K562 (cell line): Measurements from ENCODE around the gene DGAT2. TPM values are rescaled to one million over a fixed set of nuclear protein-coding genes. Genes with fewer than 3 reads are reported as not detected.
A peak's percentile ranks its signal among the peaks of the same experiment; 100 is the strongest.

Experiments
- ATAC-seq: fragments of 200-7000 bp; cut with Tn5 transposase; 3 replicates; pipeline ENCODE4 v1.9.1; 2020; ENCODE audit warnings: moderate library complexity
- BruUV-seq: library from RNA; stranded (reverse); fragments of 400-500 nt; replicated peaks from 2 replicates; lab custom pipeline; 2021; lab: Mats Ljungman, UMichigan
- CTCF ChIA-PET: fragments of 300-600 bp; formaldehyde crosslinking; extraction: SDS; loops from one replicate; lab custom pipeline; 2021; ENCODE audit warnings: low intra/inter-chr PET ratio; lab: Yijun Ruan, JAX
- POLR2A ChIA-PET: fragments of 300-600, 350-650 bp; sonication (Branson Sonifier 250); formaldehyde crosslinking; extraction: SDS; loops from one replicate; lab custom pipeline; 2021; ENCODE audit warnings: antibody characterized with exemption, inconsistent platforms; lab: Yijun Ruan, JAX
- DNase-seq, 4 experiments: peaks; one replicate each; pipeline versions ENCODE4 v3.0.0 to v3.0.0-alpha.2; 2011 to 2018; ENCODE audit warnings: low spot score in 3 of 4, mixed read lengths in 3 of 4; ENCODE audit errors: extremely low read depth in 1 of 4
- FAIRE-seq: peaks from 2 replicates; lab custom pipeline; 2011; peaks lifted over from hg19 to GRCh38; lab: Jason Lieb, UNC
- H2AFZ ChIP-seq: 2 replicates; pipeline ENCODE4 v1.6.0; 2011; ENCODE audit warnings: low read depth, low read length, control low read depth, inconsistent platforms
- H3K27ac ChIP-seq: fragments of 200-600 bp; 3 replicates; pipeline ENCODE4 v1.8.0; 2011; ENCODE audit warnings: low read depth, mild to moderate bottlenecking, control low read depth, inconsistent platforms, low read length, moderate library complexity, mixed read lengths; ENCODE audit errors: extremely low read depth
- H3K27me3 ChIP-seq, 2 experiments: fragments of 300-600 bp in 1 of 2; 2 replicates in 1 of 2; 3 replicates in 1 of 2; pipeline versions ENCODE4 v1.6.0 to v1.8.0; 2011; ENCODE audit warnings: inconsistent platforms in 2 of 2, low read length in 2 of 2, mild to moderate bottlenecking in 1 of 2, mixed read lengths in 1 of 2, moderate library complexity in 1 of 2; ENCODE audit not compliant: control insufficient read depth in 2 of 2, insufficient read depth in 2 of 2
- H3K36me3 ChIP-seq: fragments of 300-600 bp; 3 replicates; pipeline ENCODE4 v1.8.0; 2011; ENCODE audit warnings: mild to moderate bottlenecking, low read length, inconsistent platforms; ENCODE audit not compliant: control insufficient read depth, insufficient read depth
- H3K4me1 ChIP-seq, 2 experiments: fragments of 200-600 bp in 1 of 2; replicated peaks in 1 of 2; 2 replicates in 1 of 2; 3 replicates in 1 of 2; pipeline versions ENCODE4 v1.5.1 to v1.8.0; 2011; ENCODE audit warnings: inconsistent platforms in 2 of 2, low read length in 2 of 2, mild to moderate bottlenecking in 1 of 2, mixed read lengths in 1 of 2, moderate library complexity in 1 of 2; ENCODE audit not compliant: control insufficient read depth in 2 of 2, insufficient read depth in 2 of 2
- H3K4me2 ChIP-seq: 2 replicates; pipeline ENCODE4 v1.6.1; 2011; ENCODE audit warnings: low read length, control low read depth, inconsistent platforms, mixed read lengths; ENCODE audit not compliant: insufficient read depth
- H3K4me3 ChIP-seq: fragments of 200-600 bp; sonication (generic), shearing (Covaris generic); 2 replicates; pipeline ENCODE4 v1.5.1; 2016; ENCODE audit warnings: control low read depth, inconsistent platforms
- H3K79me2 ChIP-seq: fragments of 200-600 bp; 3 replicates; pipeline ENCODE4 v1.8.0; 2011; ENCODE audit warnings: low read length, inconsistent platforms; ENCODE audit not compliant: control insufficient read depth, insufficient read depth
- H3K9ac ChIP-seq, 2 experiments: 2 replicates each; pipeline versions ENCODE4 v1.6.0 to v1.6.1; 2011; ENCODE audit warnings: low read depth in 2 of 2, low read length in 2 of 2, control low read depth in 1 of 2, inconsistent platforms in 1 of 2, mild to moderate bottlenecking in 1 of 2, mixed read lengths in 1 of 2; ENCODE audit not compliant: insufficient read depth in 1 of 2
- H3K9me1 ChIP-seq: one replicate; pipeline ENCODE4 v1.6.0; 2011; ENCODE audit warnings: inconsistent platforms, mild to moderate bottlenecking, low read length, moderate library complexity; ENCODE audit not compliant: control insufficient read depth, insufficient read depth
- H3K9me3 ChIP-seq: replicated peaks from 2 replicates; pipeline ENCODE4 v1.5.1; 2011; ENCODE audit warnings: low read depth, low read length, inconsistent platforms; ENCODE audit not compliant: control insufficient read depth, insufficient read depth
- H4K20me1 ChIP-seq: replicated peaks from 2 replicates; pipeline ENCODE4 v1.6.1; 2011; ENCODE audit warnings: low read length, inconsistent platforms, mixed read lengths; ENCODE audit not compliant: control insufficient read depth, insufficient read depth
- ATF3 ChIP-seq, 2 experiments: fragments of 450-650 bp in 1 of 2; sonication (generic) in 1 of 2; formaldehyde crosslinking in 1 of 2; IDR thresholded peaks in 1 of 2; conservative IDR thresholded peaks in 1 of 2; 2 replicates each; pipeline versions ENCODE4 v1.6.1 to v1.8.1; 2016 to 2023; ENCODE audit warnings: mild to moderate bottlenecking in 2 of 2, moderate library complexity in 2 of 2, inconsistent platforms in 1 of 2, missing genetic modification reagents in 1 of 2
- CREB5 ChIP-seq: fragments of 250-450 bp; sonication (Bioruptor Pico); IDR thresholded peaks from 2 replicates; pipeline ENCODE4 v1.5.0; 2020; ENCODE audit warnings: mild to moderate bottlenecking
- ID3 ChIP-seq, 2 experiments: fragments of 250-450 bp in 1 of 2; fragments of 450-650 bp in 1 of 2; sonication (Bioruptor Pico) in 1 of 2; IDR thresholded peaks; 2 replicates each; pipeline versions ENCODE4 v1.6.1 to v1.8.0; 2016 to 2021; ENCODE audit warnings: mild to moderate bottlenecking in 2 of 2, moderate library complexity in 2 of 2, missing compliant biosample characterization in 1 of 2, missing genetic modification characterization in 1 of 2
- KDM1A ChIP-seq, 2 experiments: fragments of 450-650 bp; IDR thresholded peaks; 2 replicates each; pipeline ENCODE4 v1.6.1; 2016; ENCODE audit warnings: mild to moderate bottlenecking in 2 of 2
- KLF16 ChIP-seq: IDR thresholded peaks from 2 replicates; pipeline ENCODE4 v1.6.1; 2016; ENCODE audit warnings: antibody characterized with exemption
- NCOA1 ChIP-seq: fragments of 450-650 bp; IDR thresholded peaks from 2 replicates; pipeline ENCODE4 v1.6.1; 2016; ENCODE audit warnings: low read depth
- NFIX ChIP-seq: fragments of 250-450 bp; sonication (Bioruptor Pico); IDR thresholded peaks from 2 replicates; pipeline ENCODE4 v1.4.0; 2020; ENCODE audit warnings: low read depth, mild to moderate bottlenecking, moderate library complexity
- NR3C1 ChIP-seq: sonication (generic); formaldehyde crosslinking; IDR thresholded peaks from 2 replicates; pipeline ENCODE4 v1.8.1; 2022; ENCODE audit warnings: missing genetic modification reagents
- PHF21A ChIP-seq: fragments of 450-650 bp; IDR thresholded peaks from 2 replicates; pipeline ENCODE4 v1.6.1; 2017; ENCODE audit warnings: low read depth, borderline replicate concordance
- PPARD ChIP-seq: fragments of 250-450 bp; sonication (Bioruptor Pico); IDR thresholded peaks from 2 replicates; pipeline ENCODE4 v1.8.0; 2022; ENCODE audit warnings: inconsistent platforms, mild to moderate bottlenecking, moderate library complexity
- STAG1 ChIP-seq: sonication (generic); formaldehyde crosslinking; IDR thresholded peaks from 2 replicates; pipeline ENCODE4 v1.5.0; 2020; ENCODE audit warnings: missing genetic modification reagents, borderline replicate concordance
- TEAD1 ChIP-seq, 2 experiments: fragments of 450-650 bp in 1 of 2; sonication (generic) in 1 of 2; formaldehyde crosslinking; IDR thresholded peaks; 2 replicates each; pipeline versions ENCODE4 v1.4.0 to v1.8.0; 2020 to 2022; ENCODE audit warnings: mild to moderate bottlenecking in 2 of 2, missing genetic modification reagents in 1 of 2
- THAP7 ChIP-seq: fragments of 250-450 bp; sonication (Bioruptor Pico); IDR thresholded peaks from 2 replicates; pipeline ENCODE4 v1.5.0; 2021
- U2AF1 ChIP-seq: fragments of 200-400 bp; formaldehyde crosslinking; optimal IDR thresholded peaks from 2 replicates; pipeline ENCODE3; 2017; ENCODE audit warnings: mild to moderate bottlenecking, low read depth, low read length, moderate library complexity
- ZBTB9 ChIP-seq: fragments of 450-650 bp; formaldehyde crosslinking; IDR thresholded peaks from 2 replicates; pipeline ENCODE4 v1.4.0; 2020; ENCODE audit warnings: mild to moderate bottlenecking, moderate library complexity
- ZFP1 ChIP-seq: fragments of 450-650 bp; formaldehyde crosslinking; IDR thresholded peaks from 2 replicates; pipeline ENCODE4 v1.4.0; 2020; ENCODE audit warnings: mild to moderate bottlenecking, mixed read lengths
- ZKSCAN8 ChIP-seq: fragments of 200-800 bp; sonication (Bioruptor generic); IDR thresholded peaks from 2 replicates; pipeline ENCODE4 v1.6.1; 2016; ENCODE audit warnings: missing genetic modification characterization, missing compliant biosample characterization
- WGBS: fragments of 100-300 bp; shearing (Covaris generic); methylation state at CpG from one replicate; pipeline ENCODE4 v1.1.6; 2016; ENCODE audit warnings: low coverage, mixed read lengths; ENCODE audit not compliant: insufficient coverage; ENCODE audit errors: missing lambda C conversion rate; 5-methylcytosine and 5-hydroxymethylcytosine counted together
- in situ Hi-C: fragments of 300-500 bp; cut with MboI; formaldehyde crosslinking; loops from 4 replicates; pipeline ENCODE4 v1.15.0; 2018; ENCODE audit warnings: inconsistent platforms, mixed read lengths
- intact Hi-C: fragments of 100-400 bp; cut with micrococcal nuclease; formaldehyde crosslinking; loops from 2 replicates; pipeline ENCODE4 v1.14.2; 2022
- polyA plus RNA-seq, 8 experiments: library from polyadenylated mRNA; depleted of rRNA in 4 of 8; stranded (reverse) in 5 of 8; unstranded in 3 of 8; fragments of >200 nt; fragmentation: Nextera tagmentation in 2 of 8; fragmentation: Illumina TruSeq in 1 of 8; extraction: Ambion mirVana in 2 of 8; extraction: Trizol in 1 of 8; gene quantifications; 2 replicates each; pipeline versions ENCODE4 v1.2.1 to v1.2.3, GENCODE V29; 2011 to 2014; ENCODE audit warnings: inconsistent platforms in 1 of 8, missing spikeins in 1 of 8
- total RNA-seq, 7 experiments: library from RNA; depleted of rRNA in 6 of 7; stranded (reverse); fragments of >200 nt in 6 of 7; fragmentation: Illumina TruSeq in 2 of 7; extraction: Trizol in 2 of 7; gene quantifications; 2 replicates each; pipeline versions ENCODE4 v1.2.1 to v1.2.3, GENCODE V29; 2011 to 2021; ENCODE audit warnings: low replicate concordance in 1 of 7

The DGAT2 gene
- total and polyA plus RNA-seq, 9 of the 15 experiments (the other 6 are each of a cell fraction or from before 2014, with no cell fraction given), result 0.68 to 2.8 (median 1.8) TPM

- Histone ChIP-seq H3K9me3 (no peaks in the 10 kb centered on the region), H3K4me3 (peak within 1 kb of the TSS; percentile 87), H3K79me2 (peaks cover 44% of the 10 kb centered on the region), H3K36me3 (no peaks in the 10 kb centered on the region), H4K20me1 (no peaks in the 10 kb centered on the region; the same call in 1 of the 2 replicates), H2AFZ (peak within 1 kb of the TSS; percentile 98), H3K27ac (peak within 1 kb of the TSS; percentile 79), H3K9ac (peak within 1 kb of the TSS; percentile 75 to 92), H3K9me1 (no peaks in the 10 kb centered on the region), H3K4me1 (peaks cover 14 to 28% of the 10 kb centered on the region in 2 experiments), H3K4me2 (peak within 1 kb of the TSS; percentile 84), H3K27me3 (no peaks in the 10 kb centered on the region)
- in situ Hi-C loops, result no loop called here
- intact Hi-C loops, result no loop called here
- ChIA-PET POLR2A (interaction anchor here (0.7 to 2.7 kb wide), 2 partner anchors 12 to 308 kb away, joined by 3 to 11 read pairs; no protein-coding TSS in a partner anchor), CTCF (no interaction called here)
- WGBS, result under 1% methylated on average over 29 of the region's 39 CpGs
- peak; percentile 98 to 100 (median 98) for DNase-seq
- no TSS peak for BruUV-seq
- FAIRE-seq, result peak; percentile 99
- ATAC-seq, result peak; percentile 96
- TF ChIP-seq ZBTB9 (no peak), ID3 (CRISPR knock-in tag; IDR thresholded peaks at IDR 0.05) (no peak), ID3 (tag; IDR thresholded peaks at IDR 0.05) (no peak), NCOA1 (no peak), U2AF1 (no peak), TEAD1 (CRISPR knock-in tag; IDR thresholded peaks at IDR 0.05) (no peak), KDM1A (IDR thresholded peaks at IDR 0.05) (no peak), NFIX (CRISPR knock-in tag) (no peak), ZKSCAN8 (CRISPR knock-in tag) (no peak), KLF16 (no peak), THAP7 (CRISPR knock-in tag) (no peak), PPARD (CRISPR knock-in tag) (no peak), PHF21A (no peak), STAG1 (no peak), ZFP1 (CRISPR knock-in tag) (no peak), CREB5 (no peak), NR3C1 (CRISPR knock-in tag) (no peak), ATF3 (IDR thresholded peaks at IDR 0.05) (peak; percentile 57; the same call in 1 of the 2 replicates), ATF3 (CRISPR knock-in tag; conservative IDR thresholded peaks at IDR 0.05) (no peak)
These were observed 46.2 kb downstream of the DGAT2 start, which contains the start of gene UVRAG for GRCh38 chr11:75814677-75815344. UVRAG (plus strand) TSS chr11:75815210; CDS start chr11:75815408, 198 bp downstream.
